Mesenchymal stem cell (in vitro differentiated cells and primary cell): ENCODE data around the gene NPBWR2.

ENCODE experiments used
- DNase-seq: peaks from one replicate; pipeline ENCODE4 v3.0.0-alpha.2; 2013
- H2AFZ ChIP-seq: one replicate; pipeline ENCODE4 v1.6.1; 2013; ENCODE audit warnings: low read depth, mild to moderate bottlenecking, control low read depth, inconsistent platforms, low read length, moderate library complexity
- H2AK5ac ChIP-seq: 2 replicates; pipeline ENCODE4 v1.6.1; 2013; ENCODE audit warnings: low read length, moderate library complexity, mild to moderate bottlenecking, inconsistent platforms; ENCODE audit not compliant: severe bottlenecking
- H2BK120ac ChIP-seq: one replicate; pipeline ENCODE4 v1.6.1; 2013; ENCODE audit warnings: low read depth, mild to moderate bottlenecking, inconsistent platforms, low read length, moderate library complexity
- H2BK12ac ChIP-seq, 2 experiments: one replicate each; pipeline ENCODE4 v1.6.1; 2013; ENCODE audit warnings: inconsistent platforms in 2 of 2, low read length in 2 of 2, mild to moderate bottlenecking in 2 of 2, moderate library complexity in 2 of 2, control low read depth in 1 of 2
- H2BK15ac ChIP-seq: one replicate; pipeline ENCODE4 v1.6.1; 2013; ENCODE audit warnings: mild to moderate bottlenecking, low read depth, inconsistent platforms; ENCODE audit not compliant: poor library complexity, severe bottlenecking
- H2BK5ac ChIP-seq: 2 replicates; pipeline ENCODE4 v1.6.1; 2013; ENCODE audit warnings: low read depth, mild to moderate bottlenecking, low read length, control low read depth, inconsistent platforms; ENCODE audit not compliant: poor library complexity, severe bottlenecking
- H3K14ac ChIP-seq, 2 experiments: one replicate each; pipeline ENCODE4 v1.6.1; 2013; ENCODE audit warnings: inconsistent platforms in 2 of 2, low read length in 2 of 2, control low read depth in 1 of 2, mild to moderate bottlenecking in 1 of 2, moderate library complexity in 1 of 2
- H3K18ac ChIP-seq, 2 experiments: one replicate each; pipeline ENCODE4 v1.6.1; 2013; ENCODE audit warnings: inconsistent platforms in 2 of 2, low read length in 2 of 2, control low read depth in 1 of 2, low read depth in 1 of 2, mild to moderate bottlenecking in 1 of 2
- H3K23ac ChIP-seq, 2 experiments: one replicate each; pipeline ENCODE4 v1.6.1; 2013; ENCODE audit warnings: inconsistent platforms in 2 of 2, low read length in 2 of 2, mild to moderate bottlenecking in 2 of 2, moderate library complexity in 2 of 2, control low read depth in 1 of 2
- H3K27ac ChIP-seq: 2 replicates; pipeline ENCODE4 v1.5.1; 2013; ENCODE audit warnings: mild to moderate bottlenecking, moderate library complexity, low read length, control low read depth, inconsistent platforms; ENCODE audit not compliant: poor library complexity, severe bottlenecking
- H3K27me3 ChIP-seq, 2 experiments: 2 replicates each; pipeline versions ENCODE4 v1.6.1 to v1.7.0; 2013; ENCODE audit warnings: low read length in 2 of 2, mild to moderate bottlenecking in 2 of 2, moderate library complexity in 2 of 2, control low read depth in 1 of 2, inconsistent platforms in 1 of 2; ENCODE audit not compliant: control insufficient read depth in 1 of 2, insufficient read depth in 1 of 2
- H3K36me3 ChIP-seq, 2 experiments: 2 replicates each; pipeline versions ENCODE4 v1.6.1 to v1.7.0; 2013; ENCODE audit warnings: low read length in 2 of 2, control low read depth in 1 of 2, inconsistent platforms in 1 of 2, low read depth in 1 of 2, mild to moderate bottlenecking in 1 of 2; ENCODE audit not compliant: insufficient read depth in 2 of 2, control insufficient read depth in 1 of 2
- H3K4ac ChIP-seq, 2 experiments: one replicate each; pipeline ENCODE4 v1.6.1; 2013; ENCODE audit warnings: inconsistent platforms in 2 of 2, low read length in 2 of 2, mild to moderate bottlenecking in 2 of 2, moderate library complexity in 2 of 2, control low read depth in 1 of 2, low read depth in 1 of 2
- H3K4me1 ChIP-seq: 2 replicates; pipeline ENCODE4 v1.6.1; 2013; ENCODE audit warnings: low read depth, low read length, control low read depth; ENCODE audit not compliant: control insufficient read depth, insufficient read depth
- H3K4me2 ChIP-seq: 2 replicates; pipeline ENCODE4 v1.6.1; 2013; ENCODE audit warnings: low read length, mild to moderate bottlenecking, inconsistent platforms; ENCODE audit not compliant: poor library complexity, severe bottlenecking
- H3K4me3 ChIP-seq, 2 experiments: 2 replicates each; pipeline versions ENCODE4 v1.5.1 to v1.7.0; 2013; ENCODE audit warnings: low read length in 2 of 2, mild to moderate bottlenecking in 2 of 2, control low read depth in 1 of 2, low read depth in 1 of 2; ENCODE audit not compliant: insufficient read depth in 1 of 2
- H3K79me1 ChIP-seq: replicated peaks from 2 replicates; pipeline ENCODE4 v1.6.1; 2013; ENCODE audit warnings: mild to moderate bottlenecking, control low read depth, low read length, inconsistent platforms; ENCODE audit not compliant: poor library complexity, severe bottlenecking
- H3K9ac ChIP-seq: 2 replicates; pipeline ENCODE4 v1.7.0; 2013; ENCODE audit warnings: mild to moderate bottlenecking, low read length, moderate library complexity
- H3K9me3 ChIP-seq: 2 replicates; pipeline ENCODE4 v1.7.0; 2013; ENCODE audit warnings: mild to moderate bottlenecking, low read length; ENCODE audit not compliant: control insufficient read depth
- H4K8ac ChIP-seq: one replicate; pipeline ENCODE4 v1.6.1; 2013; ENCODE audit warnings: inconsistent platforms, mild to moderate bottlenecking, low read length, moderate library complexity
- H4K91ac ChIP-seq: one replicate; pipeline ENCODE4 v1.6.1; 2013; ENCODE audit warnings: mild to moderate bottlenecking, low read length, inconsistent platforms
- WGBS: methylation state at CpG from one replicate; pipeline ENCODE4 v1.1.7; 2013; ENCODE audit warnings: mixed read lengths; 5-methylcytosine and 5-hydroxymethylcytosine counted together

NPBWR2 gene

DNA sequence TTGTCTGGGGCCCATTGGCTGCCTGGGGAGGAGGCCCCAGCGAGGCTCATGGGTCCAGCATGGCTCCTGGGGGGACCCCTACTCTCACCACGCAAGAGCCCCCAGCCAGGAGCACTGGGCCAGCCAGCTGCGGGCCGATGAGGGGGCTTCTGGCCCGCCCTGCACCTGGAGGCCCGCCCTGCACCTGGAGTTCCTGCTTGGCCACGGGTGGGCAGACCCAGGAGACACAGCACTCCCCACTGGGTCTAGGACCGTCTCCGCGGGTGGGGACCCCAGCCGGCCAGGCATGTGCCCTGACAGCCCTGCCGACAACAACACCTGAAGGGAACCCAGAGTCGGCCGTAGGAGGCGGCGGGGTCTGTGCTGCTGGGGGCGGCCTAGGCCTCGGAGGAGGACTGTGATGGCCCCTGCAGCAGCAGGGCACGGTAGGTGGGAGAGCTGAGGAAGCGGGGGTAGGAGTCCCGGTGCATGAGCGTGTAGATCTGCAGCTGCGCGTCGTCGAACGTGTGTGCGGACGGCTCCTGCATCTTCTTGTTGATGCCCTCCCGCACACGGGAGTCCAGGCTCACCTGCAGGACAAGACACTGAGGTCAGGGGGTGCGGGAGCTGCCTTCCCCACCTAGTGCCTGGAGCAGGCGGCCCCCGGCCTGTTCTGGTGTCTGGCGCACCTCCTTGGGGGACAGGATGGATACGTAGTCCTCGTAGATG lies 33.7 kb downstream of the NPBWR2 start:
- Histone ChIP-seq H3K27ac (no peak overlapping the region), H2AK5ac (no peak overlapping the region), H3K14ac (no peak overlapping the region), H3K18ac (no peak overlapping the region), H3K36me3 (peaks cover 17 to 75% of the 10 kb centered on the region in 2 experiments), H2BK5ac (no peak overlapping the region), H4K8ac (no peak overlapping the region), H2AFZ (no peak overlapping the region), H3K4me1 (peaks cover 21% of the 10 kb centered on the region), H2BK15ac (no peak overlapping the region), H3K9me3 (no peaks in the 10 kb centered on the region), H3K4me2 (no peak overlapping the region), H3K9ac (no peak overlapping the region), H2BK12ac (no peak overlapping the region), H3K23ac (no peak overlapping the region), H3K27me3 (no peaks in the 10 kb centered on the region), H2BK120ac (no peak overlapping the region), H3K4me3 (no peak overlapping the region), H3K79me1 (peaks cover 20% of the 10 kb centered on the region), H3K4ac (no peak overlapping the region), H4K91ac (peak overlapping the region; percentile 25)
- 97% methylated on average over 37 of the region's 37 CpGs for WGBS
- DNase-seq: no peak

DNA sequence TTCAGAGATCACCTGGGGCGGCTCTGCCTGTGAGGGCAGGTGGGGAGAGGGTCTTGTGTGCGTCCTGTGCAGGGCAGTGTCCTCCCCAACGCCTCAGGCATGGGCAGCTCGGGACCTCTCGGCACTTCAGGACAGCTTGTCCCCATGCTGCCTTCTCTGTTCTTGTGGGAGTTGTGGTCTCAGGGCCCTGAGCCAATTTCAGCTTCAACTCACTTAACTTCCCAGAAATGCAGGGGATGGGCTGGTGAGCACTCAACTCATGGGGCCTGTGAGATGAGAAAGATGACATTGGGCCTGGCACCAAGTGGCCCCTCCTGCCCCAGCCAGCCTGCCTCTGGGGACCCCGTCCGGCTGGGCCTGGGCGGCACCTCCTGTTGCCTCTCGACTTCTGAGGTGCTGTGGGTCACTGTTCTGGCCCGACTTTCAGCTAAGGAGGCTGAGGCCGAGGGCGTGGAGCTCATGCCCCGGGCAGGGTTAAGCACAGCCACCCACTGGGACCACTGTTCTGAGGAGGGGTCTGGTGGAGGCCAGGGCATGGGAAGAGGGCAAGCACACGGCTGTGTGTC lies 34.8 kb downstream of the NPBWR2 start:
- 91% methylated on average over 14 of the region's 14 CpGs for WGBS
- no peak overlapping the region for H3K4me2 ChIP-seq
- DNase-seq: no peak

DNA sequence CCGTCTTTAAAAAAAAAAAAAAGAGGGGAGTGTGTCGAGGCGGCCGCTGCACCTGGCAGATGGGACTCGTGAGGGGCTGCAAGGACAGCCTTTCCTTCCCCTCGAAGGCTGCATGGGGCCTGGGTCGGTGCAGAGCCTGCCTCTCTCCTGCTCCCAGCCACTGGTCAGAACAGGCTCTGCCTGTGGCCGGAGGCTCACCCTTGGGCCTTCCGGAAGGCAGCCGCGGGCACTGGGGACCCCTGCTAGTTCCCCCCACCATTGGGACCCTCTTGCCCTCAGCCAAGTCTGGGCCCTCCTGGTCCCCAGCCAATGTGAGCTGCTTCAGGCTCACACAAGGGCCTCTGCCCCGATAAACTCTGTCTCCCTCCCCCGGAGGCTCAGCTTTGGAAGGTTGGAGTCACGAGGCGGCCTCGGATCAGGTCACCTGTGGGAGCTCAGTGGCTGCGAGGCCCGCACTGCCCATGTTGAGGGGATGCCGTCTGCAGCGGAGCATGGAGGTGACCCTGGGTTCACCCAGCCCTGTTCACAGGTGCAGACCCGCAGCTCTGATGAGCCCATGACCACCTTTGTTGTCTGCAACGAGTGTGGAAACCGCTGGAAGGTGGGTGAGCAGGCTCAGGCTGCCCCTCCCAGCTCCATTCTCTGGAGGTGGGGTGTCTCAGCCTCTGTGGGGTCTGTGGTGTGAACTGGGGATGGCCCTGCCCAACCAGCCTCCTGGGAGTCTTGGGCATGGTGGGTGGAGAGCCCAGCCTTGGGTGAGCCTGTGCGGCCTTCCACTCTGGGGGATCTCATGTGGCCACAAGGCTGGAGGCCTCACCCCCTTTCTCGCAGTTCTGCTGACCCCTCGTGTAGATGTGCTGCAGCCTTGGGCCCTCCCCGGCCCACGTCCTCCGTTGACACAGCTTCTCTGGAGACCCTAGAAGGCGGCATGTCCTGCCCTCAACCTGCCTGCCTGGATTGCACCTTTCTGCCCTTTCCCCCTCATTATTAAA lies 35.7 kb downstream of the NPBWR2 start:
- 95% methylated on average over 30 of the region's 30 CpGs for WGBS
- Histone ChIP-seq H3K9me3 (no peaks in the 10 kb centered on the region), H3K4ac (no peak overlapping the region), H3K27me3 (no peaks in the 10 kb centered on the region), H3K4me3 (no peak overlapping the region), H4K8ac (no peak overlapping the region), H2AFZ (no peak overlapping the region), H3K27ac (no peak overlapping the region), H3K4me1 (peaks cover 14% of the 10 kb centered on the region), H3K18ac (no peak overlapping the region), H2BK12ac (no peak overlapping the region), H3K36me3 (peaks cover 17 to 83% of the 10 kb centered on the region in 2 experiments), H4K91ac (no peak overlapping the region), H3K14ac (no peak overlapping the region), H2BK5ac (no peak overlapping the region), H3K4me2 (no peak overlapping the region), H3K23ac (no peak overlapping the region), H2AK5ac (no peak overlapping the region), H3K9ac (no peak overlapping the region), H2BK120ac (no peak overlapping the region), H2BK15ac (no peak overlapping the region), H3K79me1 (peaks cover under 1% of the 10 kb centered on the region)
- no peak for DNase-seq

More for the DNA sequence above, 34.8 kb downstream of the NPBWR2 start:
- H3K4me3 ChIP-seq: no peak overlapping the region
- peaks cover 9% of the 10 kb centered on the region for H3K79me1 ChIP-seq
- H2BK120ac ChIP-seq: no peak overlapping the region
- H3K4ac ChIP-seq: no peak overlapping the region
- H3K27me3 ChIP-seq: no peaks in the 10 kb centered on the region
- no peak overlapping the region for H2BK12ac ChIP-seq
- no peak overlapping the region for H2AK5ac ChIP-seq
- no peak overlapping the region for H3K23ac ChIP-seq
- H3K9me3 ChIP-seq: no peaks in the 10 kb centered on the region
- no peak overlapping the region for H3K18ac ChIP-seq
- no peak overlapping the region for H3K27ac ChIP-seq
- peaks cover 17 to 83% of the 10 kb centered on the region in 2 experiments for H3K36me3 ChIP-seq
- H2AFZ ChIP-seq: no peak overlapping the region
- H2BK15ac ChIP-seq: no peak overlapping the region
- no peak overlapping the region for H2BK5ac ChIP-seq
- H4K8ac ChIP-seq: no peak overlapping the region
- H4K91ac ChIP-seq: no peak overlapping the region
- no peak overlapping the region for H3K9ac ChIP-seq
- H3K14ac ChIP-seq: no peak overlapping the region
- peaks cover 14% of the 10 kb centered on the region for H3K4me1 ChIP-seq
